GM06990 (cell line): Measurements from ENCODE around the gene C9orf85.

ENCODE experiments used
- DNase-seq: peaks from one replicate; pipeline ENCODE4 v3.0.0-alpha.2; 2011; ENCODE audit not compliant: insufficient read length; ENCODE audit errors: extremely low read depth
- H3K27me3 ChIP-seq: replicated peaks from 2 replicates; pipeline ENCODE4 v1.6.0; 2011; ENCODE audit warnings: low read length; ENCODE audit not compliant: control insufficient read depth, insufficient read depth
- H3K36me3 ChIP-seq: 2 replicates; pipeline ENCODE4 v1.5.1; 2011; ENCODE audit warnings: low read length; ENCODE audit not compliant: control insufficient read depth, insufficient read depth
- H3K4me3 ChIP-seq: replicated peaks from 2 replicates; pipeline ENCODE4 v1.5.1; 2011; ENCODE audit warnings: low read depth, mild to moderate bottlenecking, control low read depth, low read length
- TF ChIP-seq, protein P1 (sequence below): IDR thresholded peaks from 2 replicates; pipeline ENCODE4 v1.5.1; 2011; ENCODE audit warnings: low read length, control low read depth, mild to moderate bottlenecking, inconsistent platforms; ENCODE audit not compliant: insufficient read depth, poor library complexity, severe bottlenecking

The C9orf85 gene

DNA sequence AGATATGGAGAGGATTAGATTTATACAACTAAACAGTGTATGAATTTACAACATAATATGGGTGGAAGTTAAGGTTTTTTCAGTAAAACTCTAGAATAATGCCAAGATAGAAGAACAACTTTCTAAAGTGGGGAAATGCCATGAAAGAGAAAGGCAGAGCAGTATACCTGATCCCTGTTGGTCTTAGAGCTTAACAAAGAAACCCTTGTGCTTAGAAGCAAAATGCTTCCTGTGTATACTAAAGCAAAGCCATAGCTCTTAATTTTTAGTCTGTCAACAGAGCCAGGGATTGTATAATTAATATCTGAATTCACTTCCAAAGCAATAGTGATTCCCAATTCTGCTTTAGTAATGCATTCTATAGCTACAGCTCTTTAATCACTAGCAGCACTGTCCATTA lies 14.4 kb downstream of the C9orf85 start:
- Histone ChIP-seq H3K36me3 (no peaks in the 10 kb centered on the region), H3K4me3 (no peak overlapping the region), H3K27me3 (no peaks in the 10 kb centered on the region)
- no peak for DNase-seq
- TF ChIP-seq, protein P1, sequence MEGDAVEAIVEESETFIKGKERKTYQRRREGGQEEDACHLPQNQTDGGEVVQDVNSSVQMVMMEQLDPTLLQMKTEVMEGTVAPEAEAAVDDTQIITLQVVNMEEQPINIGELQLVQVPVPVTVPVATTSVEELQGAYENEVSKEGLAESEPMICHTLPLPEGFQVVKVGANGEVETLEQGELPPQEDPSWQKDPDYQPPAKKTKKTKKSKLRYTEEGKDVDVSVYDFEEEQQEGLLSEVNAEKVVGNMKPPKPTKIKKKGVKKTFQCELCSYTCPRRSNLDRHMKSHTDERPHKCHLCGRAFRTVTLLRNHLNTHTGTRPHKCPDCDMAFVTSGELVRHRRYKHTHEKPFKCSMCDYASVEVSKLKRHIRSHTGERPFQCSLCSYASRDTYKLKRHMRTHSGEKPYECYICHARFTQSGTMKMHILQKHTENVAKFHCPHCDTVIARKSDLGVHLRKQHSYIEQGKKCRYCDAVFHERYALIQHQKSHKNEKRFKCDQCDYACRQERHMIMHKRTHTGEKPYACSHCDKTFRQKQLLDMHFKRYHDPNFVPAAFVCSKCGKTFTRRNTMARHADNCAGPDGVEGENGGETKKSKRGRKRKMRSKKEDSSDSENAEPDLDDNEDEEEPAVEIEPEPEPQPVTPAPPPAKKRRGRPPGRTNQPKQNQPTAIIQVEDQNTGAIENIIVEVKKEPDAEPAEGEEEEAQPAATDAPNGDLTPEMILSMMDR = no peak

DNA sequence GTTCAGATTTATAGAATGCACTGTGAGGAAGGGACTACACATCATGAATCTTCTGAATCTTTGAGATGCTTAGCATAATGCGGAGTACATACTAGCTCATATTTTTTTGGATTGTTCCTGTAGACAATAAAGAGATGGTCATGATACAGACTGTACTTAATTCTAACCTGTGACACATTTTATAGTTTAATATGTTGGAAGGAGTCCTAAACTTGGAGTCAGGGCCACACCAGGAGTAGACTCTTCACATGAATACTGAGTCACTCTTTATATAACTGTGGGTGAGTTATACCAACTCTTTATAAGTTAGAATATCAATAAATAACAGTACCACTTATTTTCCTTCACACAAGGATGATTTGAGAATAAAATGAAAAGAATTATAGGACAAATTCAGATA lies 16.9 kb downstream of the C9orf85 start:
- TF ChIP-seq, protein P1 = no peak
- H3K27me3 ChIP-seq = no peaks in the 10 kb centered on the region
- no peaks in the 10 kb centered on the region for H3K36me3 ChIP-seq
- H3K4me3 ChIP-seq = no peak overlapping the region
- DNase-seq = no peak

DNA sequence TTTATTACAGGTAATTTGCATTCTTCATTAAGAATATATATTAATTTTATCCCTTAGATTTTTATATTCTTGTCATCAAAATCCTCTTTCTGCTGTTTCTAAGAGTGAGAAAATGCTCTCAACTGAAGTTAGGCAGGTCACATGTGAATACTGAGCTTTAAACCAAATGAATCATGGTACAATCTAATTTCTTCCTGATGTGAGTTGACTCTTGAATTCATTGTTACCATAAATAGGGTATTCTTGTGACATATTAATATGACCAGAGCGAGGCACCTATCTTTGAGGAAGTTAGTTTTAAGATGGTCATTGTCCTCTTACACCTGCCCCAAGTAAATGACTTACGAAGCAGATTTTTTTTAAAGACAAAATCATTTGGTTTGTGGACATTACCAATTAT lies 17.4 kb downstream of the C9orf85 start:
- TF ChIP-seq, protein P1 = no peak
- no peaks in the 10 kb centered on the region for H3K27me3 ChIP-seq
- H3K4me3 ChIP-seq = no peak overlapping the region
- DNase-seq = no peak
- no peaks in the 10 kb centered on the region for H3K36me3 ChIP-seq

DNA sequence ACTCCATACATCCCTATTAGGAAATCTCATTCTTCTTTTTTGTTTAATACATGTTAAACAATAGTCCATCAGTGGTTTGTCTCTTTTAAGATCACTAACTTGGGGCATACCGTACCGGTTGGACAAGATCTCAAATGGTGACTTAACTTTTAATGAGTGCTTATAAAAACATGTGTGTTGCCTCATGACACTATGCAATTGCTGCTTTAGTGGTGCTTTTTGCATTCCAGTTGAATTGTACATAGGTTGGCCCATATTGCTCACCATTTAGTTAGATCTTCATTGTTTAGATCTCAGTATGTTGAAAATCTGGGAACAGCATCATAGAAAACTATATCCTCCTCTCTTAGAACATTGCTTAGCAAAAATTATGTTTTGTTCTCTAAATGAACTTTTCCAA lies 17.8 kb downstream of the C9orf85 start:
- H3K4me3 ChIP-seq = no peak overlapping the region
- H3K27me3 ChIP-seq = no peaks in the 10 kb centered on the region
- no peaks in the 10 kb centered on the region for H3K36me3 ChIP-seq
- no peak for DNase-seq
- TF ChIP-seq, protein P1 = no peak

DNA sequence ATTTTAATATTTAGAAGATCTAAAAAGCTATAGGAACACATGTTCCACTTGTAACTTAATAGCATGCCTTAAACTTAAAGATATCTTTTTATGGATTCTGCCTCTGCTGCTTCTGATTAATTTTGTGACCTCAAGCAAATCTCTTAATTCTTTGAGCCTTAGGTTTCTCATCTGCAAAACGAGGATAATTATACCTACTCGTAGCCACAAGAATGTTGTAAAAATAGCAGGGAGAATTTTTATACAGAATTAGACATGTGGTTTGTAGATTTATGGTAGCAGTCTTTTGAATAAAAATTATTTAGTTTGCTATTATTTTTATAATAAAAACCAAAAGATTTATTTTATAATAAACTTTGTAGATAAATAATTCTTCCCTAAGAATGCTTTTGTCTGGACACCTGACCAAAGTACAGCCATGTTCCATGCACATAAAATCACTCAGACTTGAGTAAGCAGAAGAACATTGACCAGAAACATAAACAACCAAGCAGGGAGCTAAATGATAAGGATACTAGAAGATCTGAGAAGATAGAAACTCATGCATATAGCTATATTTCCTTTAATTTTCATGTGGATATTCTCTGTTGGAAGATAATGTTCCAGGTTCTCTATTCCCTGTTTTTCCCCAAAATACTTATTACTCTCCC lies 18.5 kb downstream of the C9orf85 start:
- Histone ChIP-seq H3K27me3 (no peaks in the 10 kb centered on the region), H3K36me3 (no peaks in the 10 kb centered on the region), H3K4me3 (no peak overlapping the region)
- TF ChIP-seq, protein P1 = no peak
- no peak for DNase-seq

DNA sequence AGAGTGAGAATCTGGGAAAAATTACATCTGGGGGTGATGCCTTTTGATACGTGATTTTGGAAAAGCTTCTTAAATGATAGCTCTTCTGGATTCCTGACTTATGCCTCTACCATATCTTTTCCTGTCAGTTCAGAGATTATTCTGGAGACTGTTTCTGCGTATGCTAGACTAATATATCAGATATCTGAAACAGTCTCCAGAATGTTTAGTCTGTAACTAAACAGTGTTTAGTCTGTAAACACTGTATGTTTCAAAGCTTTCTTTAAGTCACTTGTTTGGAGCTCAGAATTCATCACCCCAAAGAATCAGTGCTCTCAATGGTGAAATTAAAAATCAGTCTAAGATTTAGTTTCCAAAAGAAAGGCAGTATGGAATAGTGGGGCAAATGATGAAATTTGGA lies 19.7 kb downstream of the C9orf85 start:
- H3K27me3 ChIP-seq = no peaks in the 10 kb centered on the region

More for the DNA sequence above, 19.7 kb downstream of the C9orf85 start:
- DNase-seq = no peak
- Histone ChIP-seq H3K4me3 (no peak overlapping the region), H3K36me3 (no peaks in the 10 kb centered on the region)
- TF ChIP-seq, protein P1 = no peak
